GM18867 (cell line): ENCODE measurements around the gene MAP3K10.

ENCODE experiments used
- ATAC-seq: cut with Tn5 transposase; IDR thresholded peaks from one replicate; pipeline ENCODE4 v1.9.1; 2021; ENCODE audit warnings: mild to moderate bottlenecking, moderate library complexity; ENCODE audit not compliant: unreplicated experiment

MAP3K10 gene

DNA sequence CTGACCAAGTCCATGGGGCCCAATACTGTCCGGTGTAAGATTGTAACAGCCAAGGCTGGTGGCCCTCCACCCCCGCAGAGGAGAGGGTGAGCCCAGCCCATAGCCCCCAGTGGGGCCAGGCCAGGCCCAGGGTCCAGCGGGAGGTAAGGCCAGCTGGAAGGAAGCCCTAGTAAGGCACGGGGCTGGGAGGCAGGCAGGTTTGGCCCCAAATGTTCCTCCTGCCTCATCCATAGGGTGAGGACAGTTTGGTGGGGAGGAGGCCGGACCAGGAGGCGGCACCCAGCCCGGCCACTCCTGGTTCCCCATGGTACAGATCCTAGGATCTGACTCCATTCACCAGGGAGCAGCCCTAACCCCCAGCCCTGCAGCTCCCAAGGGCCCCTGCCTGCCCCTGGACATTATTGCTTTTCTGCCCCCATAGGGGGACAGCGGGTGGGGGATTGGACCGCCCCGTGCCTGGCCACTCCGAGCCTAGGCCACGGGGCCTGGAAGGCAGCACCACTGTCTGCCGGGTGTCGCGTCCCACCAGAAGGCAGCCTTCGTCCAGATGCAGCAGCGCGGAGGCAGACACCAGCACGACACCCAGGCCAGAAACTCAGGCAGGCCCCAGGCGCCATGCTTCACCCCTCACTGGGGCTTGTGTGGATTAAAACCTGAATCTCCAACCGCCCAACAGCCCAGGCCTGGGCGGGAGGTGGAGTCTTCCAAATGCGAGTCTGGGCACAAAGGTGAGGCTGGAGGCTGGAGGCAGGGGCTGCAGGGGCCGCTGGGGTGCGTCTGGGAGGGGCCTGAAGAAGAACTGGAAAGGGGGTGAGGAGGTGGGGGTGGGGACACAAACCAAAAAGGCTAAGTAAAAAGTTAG is 42.0 kb downstream of the MAP3K10 start:
- no peak for ATAC-seq

GRCh38 chr19:40233811-40234389 is 42.7 kb downstream of the MAP3K10 start:
- ATAC-seq = no peak

GRCh38 chr19:40234429-40235237 is 43.4 kb downstream of the MAP3K10 start:
- ATAC-seq = no peak

- no peak for ATAC-seq
Observed at GRCh38 chr19:40235238-40236025, 44.2 kb downstream of the MAP3K10 start.

- ATAC-seq = no peak
Observed at GRCh38 chr19:40236026-40236355, 44.8 kb downstream of the MAP3K10 start.

DNA sequence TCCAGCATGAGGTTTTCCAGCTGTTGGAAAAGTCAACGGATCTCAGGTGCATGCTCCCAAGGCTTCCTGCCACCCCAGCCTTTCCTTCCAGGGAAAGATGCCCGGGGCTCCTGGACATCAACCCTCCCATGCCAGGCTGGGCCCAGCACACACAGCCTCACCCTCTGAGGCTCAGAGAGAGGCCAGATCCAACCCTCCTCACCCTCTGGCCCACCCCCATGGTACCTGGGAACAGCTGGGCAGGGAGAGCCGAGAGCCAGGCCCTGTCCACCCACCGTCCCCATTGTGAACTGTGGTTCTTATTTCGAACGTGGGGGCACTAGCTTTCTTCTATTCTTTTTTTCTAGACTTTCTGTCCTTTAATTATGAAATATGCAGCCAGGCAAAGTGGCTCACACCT is 45.1 kb downstream of the MAP3K10 start:
- ATAC-seq = no peak

DNA sequence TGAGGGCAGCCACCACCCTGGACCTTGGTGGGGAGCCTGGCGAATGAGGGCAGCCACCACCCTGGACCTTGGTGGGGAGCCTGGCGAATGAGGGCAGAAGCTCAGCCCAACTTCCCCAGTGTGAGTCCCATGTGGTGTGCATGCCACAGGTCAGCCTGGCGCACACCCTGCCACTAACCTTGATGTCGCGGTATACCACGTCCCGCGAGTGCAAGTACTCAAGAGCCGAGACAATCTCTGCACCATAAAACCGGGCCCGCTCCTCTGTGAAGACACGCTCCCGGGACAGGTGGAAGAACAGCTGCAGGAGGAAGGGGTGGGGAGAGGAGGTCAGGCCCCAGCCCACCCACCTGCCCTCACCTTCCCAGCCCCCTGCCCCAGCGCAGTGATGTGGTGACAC is 46.6 kb downstream of the MAP3K10 start:
- ATAC-seq = no peak

GRCh38 chr19:40238775-40239174 is 47.5 kb downstream of the MAP3K10 start:
- no peak for ATAC-seq

GRCh38 chr19:40239415-40240226 is 48.4 kb downstream of the MAP3K10 start:
- no peak for ATAC-seq

DNA sequence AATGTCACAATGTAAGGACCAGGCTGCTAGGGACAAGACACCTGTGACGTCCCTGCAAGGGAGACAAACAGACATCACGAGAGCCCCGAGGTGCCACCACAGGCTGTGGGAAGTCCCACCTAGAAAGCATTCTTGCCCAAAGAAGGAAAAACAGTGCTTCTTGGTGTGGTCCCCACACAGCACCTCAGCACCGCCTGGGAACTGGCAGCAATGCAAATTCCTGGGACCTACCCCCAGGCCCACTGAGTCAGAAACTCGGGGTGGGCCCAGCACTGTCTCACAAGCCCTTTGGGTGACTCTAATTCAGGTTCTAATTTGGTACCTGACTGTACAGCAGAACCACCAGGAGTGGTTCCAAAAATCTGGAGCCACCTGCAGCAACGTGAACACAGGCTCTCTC is 49.1 kb downstream of the MAP3K10 start:
- no peak for ATAC-seq

- ATAC-seq = no peak
Observed at GRCh38 chr19:40241125-40241808, 50.0 kb downstream of the MAP3K10 start.

- ATAC-seq = no peak
Observed at GRCh38 chr19:40241809-40242384, 50.7 kb downstream of the MAP3K10 start.

- no peak for ATAC-seq
Observed at GRCh38 chr19:40242480-40242879, 51.3 kb downstream of the MAP3K10 start.

GRCh38 chr19:40243181-40243580 is 52.0 kb downstream of the MAP3K10 start:
- ATAC-seq = no peak

DNA sequence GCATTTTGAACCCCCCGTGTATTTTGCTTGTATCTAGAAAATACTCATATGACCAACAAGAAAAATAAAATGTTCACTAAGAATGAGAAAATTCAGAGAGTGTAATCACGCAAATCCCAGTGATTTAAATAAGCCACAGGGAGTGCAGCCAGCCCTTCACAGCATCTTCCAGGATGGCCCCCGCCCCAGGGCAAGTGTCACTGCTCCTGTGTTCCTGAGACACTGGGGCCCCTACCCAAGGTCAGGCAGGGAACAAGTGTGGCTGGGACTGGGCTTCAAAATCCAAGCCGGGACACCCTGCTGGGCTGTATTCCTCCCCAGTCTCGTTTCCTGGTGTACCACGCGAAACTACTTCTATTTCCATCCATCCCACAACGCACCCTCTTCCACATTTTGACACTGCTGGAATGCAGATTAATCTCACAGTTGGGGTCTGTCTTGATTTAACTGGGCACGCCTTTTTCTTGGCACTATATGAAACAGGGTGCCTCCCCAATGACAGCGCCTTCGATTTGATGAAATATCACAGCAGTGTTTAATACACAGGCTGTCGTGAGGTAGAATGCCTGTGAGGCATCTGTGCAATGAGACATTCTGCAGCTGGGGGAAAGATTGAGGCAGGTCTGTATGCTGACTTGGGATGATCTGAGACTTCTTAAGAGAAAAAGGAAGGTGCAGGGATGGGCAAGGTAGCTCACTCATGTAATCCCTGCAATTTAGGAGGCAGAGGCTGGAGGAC is 53.5 kb downstream of the MAP3K10 start:
- no peak for ATAC-seq

DNA sequence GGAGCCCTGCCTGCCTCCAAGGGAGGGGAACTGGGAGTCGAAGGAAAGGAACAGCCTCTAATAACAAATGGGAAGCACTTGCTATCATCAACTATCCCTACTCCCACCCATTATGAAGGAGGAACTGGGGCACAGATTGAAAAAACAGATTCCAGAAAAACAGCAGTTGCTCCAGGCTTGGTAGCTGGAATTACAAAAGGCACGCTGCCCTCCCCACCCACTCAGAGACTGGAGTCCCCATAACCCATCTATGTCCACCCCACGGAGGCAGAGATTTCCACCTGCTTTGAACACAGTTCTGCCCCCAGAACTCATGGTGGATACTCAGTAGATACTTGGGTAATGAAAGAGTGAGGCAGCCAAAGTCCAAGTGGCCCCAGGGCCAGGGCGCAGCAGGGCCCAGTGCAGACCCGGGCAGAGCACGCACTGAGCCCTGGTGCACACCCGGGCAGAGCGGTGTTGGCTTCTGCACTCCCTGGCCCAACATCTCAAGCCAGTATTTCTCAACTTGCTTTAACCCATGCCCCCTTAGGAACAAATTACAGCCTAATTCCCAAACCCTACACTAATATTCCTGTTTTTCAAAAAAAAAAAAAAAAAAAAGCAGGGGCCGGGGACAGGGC is 54.4 kb downstream of the MAP3K10 start:
- no peak for ATAC-seq

DNA sequence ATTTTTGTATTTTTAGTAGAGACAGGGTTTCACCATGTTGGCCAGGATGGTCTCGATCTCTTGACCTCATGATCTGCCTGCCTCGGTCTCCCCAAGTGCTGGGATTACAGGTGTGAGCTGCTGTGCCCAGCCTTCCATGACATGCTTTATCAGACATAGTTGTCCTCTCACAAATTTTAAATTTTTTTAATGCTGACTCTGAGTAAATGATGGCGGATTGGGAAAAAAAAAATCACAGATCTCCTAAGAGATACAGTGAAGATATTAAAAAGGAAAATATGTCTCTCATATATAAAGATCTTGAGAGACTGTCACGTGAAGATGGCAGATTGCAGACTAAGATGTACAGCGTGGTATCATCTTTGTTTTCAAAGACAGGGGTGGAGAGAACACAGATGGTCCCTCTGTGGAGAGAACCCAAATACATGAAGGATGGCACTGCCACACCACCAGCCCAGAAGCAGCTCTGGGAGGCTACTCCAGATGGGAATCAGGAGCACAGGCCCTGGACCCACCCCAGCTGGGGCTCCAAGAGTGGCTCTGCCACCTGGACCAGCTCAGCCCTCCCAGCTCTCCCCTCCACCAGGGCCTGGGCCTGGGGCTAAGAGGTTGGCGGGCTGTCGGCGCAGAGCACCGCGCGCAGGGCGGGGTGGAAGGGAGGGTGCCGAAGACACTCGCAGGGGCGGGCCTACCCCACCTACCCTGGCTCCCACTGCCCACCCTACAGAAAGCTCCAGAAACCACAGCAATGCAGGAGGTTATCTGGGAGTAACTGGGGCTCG is 55.3 kb downstream of the MAP3K10 start:
- ATAC-seq = no peak
